Fibroblast of mammary gland (primary cell): Measurements from ENCODE around the gene CTNND2.

Source experiments
- DNase-seq: peaks from one replicate; pipeline ENCODE4 v3.0.0-alpha.2; 2010; ENCODE audit warnings: low read depth
- H3K4me3 ChIP-seq: 2 replicates; pipeline ENCODE4 v1.5.1; 2011; ENCODE audit warnings: low read depth, mild to moderate bottlenecking, low read length, moderate library complexity; ENCODE audit not compliant: control insufficient read depth
- CTCF ChIP-seq: conservative IDR thresholded peaks from 2 replicates; pipeline ENCODE4 v1.5.1; 2011; ENCODE audit warnings: low read depth, low read length, inconsistent platforms; ENCODE audit not compliant: control insufficient read depth, insufficient read depth

The CTNND2 gene

DNA sequence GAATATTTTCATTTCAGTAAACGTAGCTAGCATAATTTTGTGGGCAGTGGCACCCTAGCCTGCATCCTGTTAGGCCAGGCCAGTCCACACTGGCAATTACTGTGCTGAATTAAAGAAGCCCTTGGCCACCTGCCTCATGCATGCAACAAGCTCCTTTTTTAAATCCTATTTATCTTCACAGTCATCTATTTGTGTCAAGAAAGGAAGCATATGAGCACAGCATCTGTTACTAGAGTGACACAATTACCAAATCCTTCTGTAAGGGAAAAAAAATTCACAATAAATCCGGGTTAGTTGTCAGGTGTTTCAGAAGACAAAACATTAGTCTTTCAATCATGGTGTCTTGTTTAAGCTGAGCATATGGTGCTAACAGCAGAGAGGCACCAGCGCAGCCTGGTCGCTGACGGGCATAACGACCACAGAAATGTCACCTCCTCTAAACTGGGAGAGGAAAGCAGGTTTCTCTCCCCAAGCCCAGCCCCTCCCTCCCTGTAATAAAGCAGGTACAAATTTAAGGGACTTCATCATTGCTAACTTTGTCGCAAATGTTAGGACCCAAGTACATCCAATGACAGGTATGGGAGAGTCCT, 520.6 kb downstream of the CTNND2 start:
- TF ChIP-seq CTCF, result no peak
- no peak for DNase-seq

GRCh38 chr5:11378461-11378860, 525.8 kb downstream of the CTNND2 start:
- no peak overlapping the region for H3K4me3 ChIP-seq
- no peak for DNase-seq
- TF ChIP-seq CTCF, result no peak

More for the DNA sequence above, 520.6 kb downstream of the CTNND2 start:
- no peak overlapping the region for H3K4me3 ChIP-seq

- no peak overlapping the region for H3K4me3 ChIP-seq
- TF ChIP-seq CTCF, result no peak
- DNase-seq, result no peak
Observed at GRCh38 chr5:11377896-11378295, 526.4 kb downstream of the CTNND2 start.

DNA sequence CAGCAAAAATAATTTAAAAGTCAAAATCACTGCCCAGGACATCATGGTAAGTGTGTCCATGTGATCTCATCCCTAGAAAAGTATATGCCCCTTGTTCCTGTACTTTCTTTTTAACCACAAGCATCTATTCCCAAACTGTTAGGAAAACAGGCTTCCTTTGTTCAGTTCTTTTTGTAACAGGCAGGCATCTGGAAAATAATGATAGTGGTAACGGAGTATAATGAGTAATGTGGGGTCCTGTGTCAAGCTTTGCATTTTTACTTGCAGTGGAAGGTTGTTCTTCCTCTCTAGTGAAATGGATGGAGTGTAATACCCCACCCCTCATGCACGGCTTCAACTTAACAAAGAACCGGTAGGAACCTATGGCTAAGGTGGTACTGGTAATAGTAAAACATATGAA, 532.1 kb downstream of the CTNND2 start:
- no peak overlapping the region for H3K4me3 ChIP-seq
- DNase-seq, result no peak
- no peak for TF ChIP-seq CTCF

DNA sequence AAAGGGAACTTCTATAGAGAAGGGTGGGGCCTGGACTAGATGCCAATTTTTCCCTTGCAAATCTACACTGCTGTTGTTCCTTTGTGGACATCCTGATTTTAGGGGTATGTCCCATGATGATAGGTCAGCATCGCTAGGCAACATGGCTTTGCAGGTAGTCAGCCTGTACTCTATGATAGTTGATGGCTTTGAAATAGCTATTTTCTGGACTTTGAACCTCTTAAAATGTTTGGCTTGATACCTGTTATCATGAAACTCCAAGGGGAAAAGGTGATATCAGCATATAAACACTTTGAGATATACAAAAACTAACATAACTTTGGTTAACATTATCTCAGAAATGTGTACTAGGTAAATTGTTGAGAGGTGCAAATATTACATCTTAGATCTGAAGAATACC, 533.2 kb downstream of the CTNND2 start:
- H3K4me3 ChIP-seq, result no peak overlapping the region
- DNase-seq, result no peak
- TF ChIP-seq CTCF, result no peak

DNA sequence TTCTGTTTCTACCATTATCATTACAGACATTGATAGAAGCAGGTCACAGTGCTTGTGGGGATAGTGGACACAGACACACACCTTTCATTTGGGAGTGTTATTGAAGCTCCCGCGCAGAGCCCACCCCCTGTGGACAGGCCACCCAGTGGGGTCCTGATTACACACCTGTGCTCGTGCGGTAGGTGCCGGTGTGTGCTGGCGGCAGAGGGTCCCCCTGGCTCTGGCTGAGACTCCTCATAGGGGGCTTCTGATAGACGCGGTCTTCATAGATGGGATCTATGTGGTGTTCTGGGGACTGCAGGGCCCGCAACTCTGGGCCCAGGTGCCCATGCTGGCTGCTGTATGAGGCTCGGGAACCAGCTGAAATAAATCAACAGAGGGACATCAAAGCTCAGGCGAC, 539.7 kb downstream of the CTNND2 start:
- no peak overlapping the region for H3K4me3 ChIP-seq
- TF ChIP-seq CTCF, result no peak

More for the DNA sequence above, 539.7 kb downstream of the CTNND2 start:
- no peak for DNase-seq
